Measurements from ENCODE around the gene ZACN.
A peak's percentile ranks its signal among the peaks of the same experiment; 100 is the strongest.

DNA sequence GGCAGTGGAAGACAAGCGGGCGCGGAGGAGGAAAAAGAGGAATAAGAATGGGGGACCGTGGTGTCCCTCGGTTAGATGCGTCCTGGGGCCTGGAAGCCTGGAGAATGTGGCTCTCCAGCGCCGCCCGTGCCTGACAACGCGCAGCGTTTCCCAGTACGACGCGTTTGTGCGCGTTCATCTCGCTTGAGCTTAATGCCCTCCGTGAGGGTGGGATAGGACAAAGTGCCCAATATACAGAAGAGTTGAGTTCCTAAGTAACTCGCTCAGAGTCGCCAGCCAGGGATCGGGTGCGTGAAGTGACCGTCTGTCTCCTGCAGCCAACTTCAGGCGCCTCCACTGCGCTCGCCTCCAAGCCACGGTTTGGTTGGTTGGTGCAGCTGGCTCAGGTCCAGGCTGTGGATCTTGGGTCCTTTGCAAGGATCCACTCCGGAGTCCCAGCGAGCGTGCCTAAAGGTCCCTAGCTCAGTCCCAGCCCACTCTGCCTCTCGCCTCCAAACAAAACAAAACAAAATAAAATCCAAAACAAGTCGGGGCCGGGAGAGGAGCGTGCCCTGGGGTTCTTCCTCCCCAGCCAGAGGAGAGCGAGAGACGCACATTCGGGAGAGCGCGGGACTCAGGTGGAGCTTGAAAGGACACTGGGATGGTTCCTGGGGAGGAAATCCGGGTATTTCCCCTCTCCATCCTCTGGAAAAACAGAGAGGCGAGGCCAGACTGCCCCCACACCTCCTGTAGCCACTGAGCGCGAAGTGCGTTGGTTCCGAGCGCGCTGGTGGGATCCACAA, 3.4 kb upstream of the ZACN start:
- TF ChIP-seq CTCF (IDR thresholded peaks at IDR 0.05) (peak; percentile 54), EZH2phosphoT487 (IDR thresholded peaks at IDR 0.05) (peak; percentile 9), EZH2 (IDR thresholded peaks at IDR 0.05) (no peak)

All from neural progenitor cell (in vitro differentiated cells).